ENCODE measurements around the gene LINC01488. TPM values are rescaled to one million over a fixed set of nuclear protein-coding genes. Genes with fewer than 3 reads are reported as not detected.

LINC01488 gene
- total and polyA plus RNA-seq, 2 of the 13 experiments (the other 11 are each of a cell fraction or from before 2014, with no cell fraction given), result 0.26 to 0.58 TPM

DNA sequence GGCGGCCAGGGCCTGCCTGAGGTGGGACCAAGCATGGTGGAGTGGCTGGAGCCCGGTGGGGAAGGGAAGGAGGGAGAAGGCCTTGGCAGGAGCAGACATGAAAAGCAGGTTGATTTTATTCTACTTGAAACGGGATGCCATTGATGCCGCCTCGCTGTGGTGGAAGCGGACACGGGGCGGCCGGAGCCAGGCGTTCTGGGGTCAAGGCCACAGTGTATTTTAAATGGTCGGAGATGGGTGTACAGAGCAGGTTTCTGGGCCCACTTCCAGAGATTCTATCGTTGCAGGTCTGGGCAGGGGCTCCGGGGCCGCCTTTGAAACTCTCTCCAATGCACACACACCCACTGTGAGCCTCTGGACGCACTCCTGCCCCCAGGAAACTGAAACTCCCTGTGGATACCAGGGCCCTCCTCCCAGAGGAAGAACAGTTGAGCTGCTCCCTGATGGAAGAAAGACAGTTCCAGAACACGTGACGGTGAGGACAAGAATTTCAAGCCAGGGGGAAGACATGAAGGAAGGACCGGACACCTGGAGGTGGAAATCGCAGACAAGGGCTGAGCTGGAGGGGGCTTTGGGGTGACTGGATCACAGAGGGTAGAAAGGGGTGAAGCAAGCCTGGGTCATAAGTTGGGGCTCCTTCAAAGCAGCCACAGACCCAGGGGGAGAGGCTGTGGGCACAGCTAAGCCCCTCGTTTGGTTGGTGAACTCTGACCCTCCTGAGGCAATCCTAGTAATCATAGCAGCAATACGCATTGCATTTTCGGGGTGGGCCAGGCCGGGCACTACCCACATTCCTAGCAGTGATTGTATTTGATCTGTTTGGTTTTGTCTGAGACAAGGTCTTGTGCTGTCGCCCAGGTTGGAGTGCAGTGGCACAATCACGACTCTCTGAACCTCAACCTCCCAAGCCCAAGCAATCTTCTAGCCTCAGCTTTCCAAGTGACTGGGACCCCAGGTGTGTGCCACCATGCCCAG is 12.3 kb upstream of the LINC01488 start (continued):
- TF ChIP-seq NR2F6 (IDR thresholded peaks at IDR 0.05) (peak; percentile 83), NR2F6 (CRISPR knock-in tag; IDR thresholded peaks at IDR 0.05) (peak; percentile 89), HOXA5 (CRISPR knock-in tag; IDR thresholded peaks at IDR 0.05) (peak; percentile 52; the same call in 1 of the 2 replicates), ARNT2 (CRISPR knock-in tag; IDR thresholded peaks at IDR 0.05; ENCODE audit: low read depth) (no peak), ZNF20 (CRISPR knock-in tag; IDR thresholded peaks at IDR 0.05) (no peak), TCF7 (IDR thresholded peaks at IDR 0.05; ENCODE audit: low read depth) (peak; percentile 65), HNRNPL (IDR thresholded peaks at IDR 0.05; ENCODE audit: low read depth, low read length) (peak; percentile 68; the same call in 1 of the 2 replicates), ZNF7 (CRISPR knock-in tag; IDR thresholded peaks at IDR 0.05) (no peak), DNMT3B (CRISPR knock-in tag; conservative IDR thresholded peaks at IDR 0.05) (no peak), POGZ (CRISPR knock-in tag; IDR thresholded peaks at IDR 0.05) (no peak), ERF (CRISPR knock-in tag; IDR thresholded peaks at IDR 0.05) (no peak), ZNF777 (CRISPR knock-in tag; IDR thresholded peaks at IDR 0.05) (peak; percentile 21; the same call in 1 of the 2 replicates), MTA1 (CRISPR knock-in tag; IDR thresholded peaks at IDR 0.05; ENCODE audit: borderline replicate concordance) (no peak), TOPORS (CRISPR knock-in tag; IDR thresholded peaks at IDR 0.05) (no peak), KLF12 (CRISPR knock-in tag; IDR thresholded peaks at IDR 0.05; ENCODE audit: borderline replicate concordance) (no peak), SIN3B (IDR thresholded peaks at IDR 0.05; ENCODE audit: low read length) (no peak), KDM4B (CRISPR knock-in tag; IDR thresholded peaks at IDR 0.05) (no peak), RARG (CRISPR knock-in tag; IDR thresholded peaks at IDR 0.05; ENCODE audit: low read depth) (no peak), NCOA1 (CRISPR knock-in tag; IDR thresholded peaks at IDR 0.05) (no peak)
- TF ChIP-seq, protein P1, sequence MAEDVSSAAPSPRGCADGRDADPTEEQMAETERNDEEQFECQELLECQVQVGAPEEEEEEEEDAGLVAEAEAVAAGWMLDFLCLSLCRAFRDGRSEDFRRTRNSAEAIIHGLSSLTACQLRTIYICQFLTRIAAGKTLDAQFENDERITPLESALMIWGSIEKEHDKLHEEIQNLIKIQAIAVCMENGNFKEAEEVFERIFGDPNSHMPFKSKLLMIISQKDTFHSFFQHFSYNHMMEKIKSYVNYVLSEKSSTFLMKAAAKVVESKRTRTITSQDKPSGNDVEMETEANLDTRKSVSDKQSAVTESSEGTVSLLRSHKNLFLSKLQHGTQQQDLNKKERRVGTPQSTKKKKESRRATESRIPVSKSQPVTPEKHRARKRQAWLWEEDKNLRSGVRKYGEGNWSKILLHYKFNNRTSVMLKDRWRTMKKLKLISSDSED (CRISPR knock-in tag; IDR thresholded peaks at IDR 0.05), result no peak
- TF ChIP-seq, protein P2, sequence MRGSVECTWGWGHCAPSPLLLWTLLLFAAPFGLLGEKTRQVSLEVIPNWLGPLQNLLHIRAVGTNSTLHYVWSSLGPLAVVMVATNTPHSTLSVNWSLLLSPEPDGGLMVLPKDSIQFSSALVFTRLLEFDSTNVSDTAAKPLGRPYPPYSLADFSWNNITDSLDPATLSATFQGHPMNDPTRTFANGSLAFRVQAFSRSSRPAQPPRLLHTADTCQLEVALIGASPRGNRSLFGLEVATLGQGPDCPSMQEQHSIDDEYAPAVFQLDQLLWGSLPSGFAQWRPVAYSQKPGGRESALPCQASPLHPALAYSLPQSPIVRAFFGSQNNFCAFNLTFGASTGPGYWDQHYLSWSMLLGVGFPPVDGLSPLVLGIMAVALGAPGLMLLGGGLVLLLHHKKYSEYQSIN (CRISPR knock-in tag; IDR thresholded peaks at IDR 0.05; ENCODE audit: borderline replicate concordance), result no peak
- TF ChIP-seq, protein P3, sequence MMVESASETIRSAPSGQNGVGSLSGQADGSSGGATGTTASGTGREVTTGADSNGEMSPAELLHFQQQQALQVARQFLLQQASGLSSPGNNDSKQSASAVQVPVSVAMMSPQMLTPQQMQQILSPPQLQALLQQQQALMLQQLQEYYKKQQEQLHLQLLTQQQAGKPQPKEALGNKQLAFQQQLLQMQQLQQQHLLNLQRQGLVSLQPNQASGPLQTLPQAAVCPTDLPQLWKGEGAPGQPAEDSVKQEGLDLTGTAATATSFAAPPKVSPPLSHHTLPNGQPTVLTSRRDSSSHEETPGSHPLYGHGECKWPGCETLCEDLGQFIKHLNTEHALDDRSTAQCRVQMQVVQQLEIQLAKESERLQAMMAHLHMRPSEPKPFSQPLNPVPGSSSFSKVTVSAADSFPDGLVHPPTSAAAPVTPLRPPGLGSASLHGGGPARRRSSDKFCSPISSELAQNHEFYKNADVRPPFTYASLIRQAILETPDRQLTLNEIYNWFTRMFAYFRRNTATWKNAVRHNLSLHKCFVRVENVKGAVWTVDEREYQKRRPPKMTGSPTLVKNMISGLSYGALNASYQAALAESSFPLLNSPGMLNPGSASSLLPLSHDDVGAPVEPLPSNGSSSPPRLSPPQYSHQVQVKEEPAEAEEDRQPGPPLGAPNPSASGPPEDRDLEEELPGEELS (CRISPR knock-in tag; IDR thresholded peaks at IDR 0.05), result peak; percentile 33; the same call in 1 of the 2 replicates
- TF ChIP-seq, protein P4, sequence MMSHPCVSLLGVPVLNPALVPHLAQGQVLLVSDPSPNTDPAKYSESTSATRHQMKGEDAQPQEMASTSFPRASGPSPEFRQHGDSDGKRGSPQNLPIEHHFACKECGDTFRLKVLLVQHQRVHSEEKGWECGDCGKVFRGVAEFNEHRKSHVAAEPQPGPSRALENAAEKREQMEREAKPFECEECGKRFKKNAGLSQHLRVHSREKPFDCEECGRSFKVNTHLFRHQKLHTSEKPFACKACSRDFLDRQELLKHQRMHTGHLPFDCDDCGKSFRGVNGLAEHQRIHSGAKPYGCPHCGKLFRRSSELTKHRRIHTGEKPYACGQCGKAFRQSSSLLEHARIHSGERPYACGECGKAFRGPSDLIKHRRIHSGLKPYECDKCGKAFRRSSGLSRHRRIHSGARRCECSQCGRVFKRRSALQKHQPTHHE (CRISPR knock-in tag; IDR thresholded peaks at IDR 0.05; ENCODE audit: borderline replicate concordance), result 0 out of 2 replicates have a peak, but pooled peaks have one; percentile 16
